Measurements from ENCODE around the gene SLC2A4RG.

- no peak for TF ChIP-seq CTCF (IDR thresholded peaks at IDR 0.05)
- TF ChIP-seq POLR2A (IDR thresholded peaks at IDR 0.05): no peak
These were observed 13.0 kb downstream of the SLC2A4RG start for GRCh38 chr20:63752411-63753101.
